ENCODE measurements around the gene KCNF1.

GRCh38 chr2:10864861-10865636, 46.7 kb upstream of the KCNF1 start:
- peak in 1 of 3 experiments; percentile 13 for TF ChIP-seq CTCF (IDR thresholded peaks at IDR 0.05)
- no peak for TF ChIP-seq POLR2AphosphoS5 (IDR thresholded peaks at IDR 0.05)
- TF ChIP-seq POLR2A (IDR thresholded peaks at IDR 0.05; ENCODE audit: low read depth) = no peak
